ENCODE results near the gene SIRT2.
"Not testable (repeated sequence)": the region's sequence is repeated elsewhere in the genome, so short reads cannot be mapped to it uniquely, and the experiment has no call there.

The SIRT2 gene

GRCh38 chr19:38891771-38892170 is 7.6 kb downstream of the SIRT2 start:
- TF ChIP-seq, protein P1, sequence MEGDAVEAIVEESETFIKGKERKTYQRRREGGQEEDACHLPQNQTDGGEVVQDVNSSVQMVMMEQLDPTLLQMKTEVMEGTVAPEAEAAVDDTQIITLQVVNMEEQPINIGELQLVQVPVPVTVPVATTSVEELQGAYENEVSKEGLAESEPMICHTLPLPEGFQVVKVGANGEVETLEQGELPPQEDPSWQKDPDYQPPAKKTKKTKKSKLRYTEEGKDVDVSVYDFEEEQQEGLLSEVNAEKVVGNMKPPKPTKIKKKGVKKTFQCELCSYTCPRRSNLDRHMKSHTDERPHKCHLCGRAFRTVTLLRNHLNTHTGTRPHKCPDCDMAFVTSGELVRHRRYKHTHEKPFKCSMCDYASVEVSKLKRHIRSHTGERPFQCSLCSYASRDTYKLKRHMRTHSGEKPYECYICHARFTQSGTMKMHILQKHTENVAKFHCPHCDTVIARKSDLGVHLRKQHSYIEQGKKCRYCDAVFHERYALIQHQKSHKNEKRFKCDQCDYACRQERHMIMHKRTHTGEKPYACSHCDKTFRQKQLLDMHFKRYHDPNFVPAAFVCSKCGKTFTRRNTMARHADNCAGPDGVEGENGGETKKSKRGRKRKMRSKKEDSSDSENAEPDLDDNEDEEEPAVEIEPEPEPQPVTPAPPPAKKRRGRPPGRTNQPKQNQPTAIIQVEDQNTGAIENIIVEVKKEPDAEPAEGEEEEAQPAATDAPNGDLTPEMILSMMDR (IDR thresholded peaks at IDR 0.05; ENCODE audit: extremely low read depth, missing control alignments): no peak

DNA sequence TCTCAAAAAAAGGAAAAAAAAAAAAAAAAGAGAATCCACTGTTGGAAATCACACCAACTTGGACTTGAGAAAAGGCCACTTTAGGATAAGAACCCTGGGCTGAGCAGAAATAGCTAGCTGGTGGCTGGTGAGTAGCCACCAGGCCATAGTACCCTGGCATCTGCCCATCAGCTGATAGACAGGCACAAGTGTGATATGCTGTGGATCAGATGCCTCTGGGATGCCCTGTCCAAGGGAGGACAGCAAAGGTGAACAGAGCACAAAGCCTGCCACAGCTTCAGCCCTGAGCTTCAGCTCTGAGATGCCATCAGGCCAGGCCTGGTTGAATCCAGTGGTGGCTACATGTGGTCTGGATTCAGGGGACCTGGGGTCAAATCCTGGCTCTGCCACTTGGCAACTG is 8.7 kb downstream of the SIRT2 start:
- DNase-seq (ENCODE audit: low spot score): no peak
- TF ChIP-seq, protein P1 (IDR thresholded peaks at IDR 0.05; ENCODE audit: extremely low read depth, missing control alignments): no peak

More at GRCh38 chr19:38891771-38892170, 7.6 kb downstream of the SIRT2 start:
- DNase-seq (ENCODE audit: low spot score): no peak

- TF ChIP-seq, protein P1 (IDR thresholded peaks at IDR 0.05; ENCODE audit: extremely low read depth, missing control alignments): no peak
- DNase-seq (ENCODE audit: low spot score): no peak
Observed at GRCh38 chr19:38889803-38890202, 9.6 kb downstream of the SIRT2 start.

DNA sequence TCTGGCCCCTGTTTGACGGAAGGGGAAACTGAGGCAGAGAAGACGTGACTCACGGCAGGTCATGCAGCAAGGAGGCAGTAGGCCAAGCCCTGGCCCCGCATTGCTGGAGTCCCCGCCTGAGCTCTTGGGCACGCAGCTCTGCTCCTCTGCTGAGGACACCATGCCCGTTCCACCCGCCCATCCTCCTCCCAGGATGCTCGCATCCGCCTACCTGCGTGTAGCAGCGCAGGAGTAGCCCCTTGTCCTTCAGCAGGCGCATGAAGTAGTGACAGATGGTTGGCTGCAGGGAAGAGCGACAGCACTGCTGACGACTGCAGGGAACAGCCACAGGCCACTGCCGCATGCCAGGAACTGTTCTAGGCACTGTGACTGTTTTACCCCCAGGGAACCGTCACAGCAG is 10.5 kb downstream of the SIRT2 start:
- TF ChIP-seq, protein P1 (IDR thresholded peaks at IDR 0.05; ENCODE audit: extremely low read depth, missing control alignments): no peak
- DNase-seq (ENCODE audit: low spot score): no peak

DNA sequence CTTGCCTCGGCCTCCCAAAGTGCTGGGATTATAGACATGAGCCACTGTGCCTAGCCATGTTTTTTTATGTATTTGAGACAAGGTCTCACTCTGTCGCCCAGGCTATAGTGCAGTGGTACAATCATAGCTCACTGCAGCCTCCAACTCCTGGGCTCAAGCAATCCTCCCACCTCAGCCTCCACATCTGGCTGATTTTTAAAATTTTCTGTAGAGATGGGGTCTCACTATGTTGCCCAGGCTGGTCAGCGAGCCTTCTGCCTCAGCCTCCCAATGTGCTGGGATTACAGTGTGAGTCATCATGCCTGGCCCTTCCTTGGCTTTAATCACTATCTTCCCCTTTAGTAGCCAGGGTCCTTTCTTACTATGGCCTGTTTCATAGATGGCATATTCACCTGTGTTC is 14.7 kb downstream of the SIRT2 start:
- DNase-seq (ENCODE audit: low spot score): not testable (repeated sequence)

- DNase-seq (ENCODE audit: low spot score): no peak
- TF ChIP-seq, protein P1 (IDR thresholded peaks at IDR 0.05; ENCODE audit: extremely low read depth, missing control alignments): no peak
Observed at GRCh38 chr19:38883286-38883685, 16.1 kb downstream of the SIRT2 start.

DNA sequence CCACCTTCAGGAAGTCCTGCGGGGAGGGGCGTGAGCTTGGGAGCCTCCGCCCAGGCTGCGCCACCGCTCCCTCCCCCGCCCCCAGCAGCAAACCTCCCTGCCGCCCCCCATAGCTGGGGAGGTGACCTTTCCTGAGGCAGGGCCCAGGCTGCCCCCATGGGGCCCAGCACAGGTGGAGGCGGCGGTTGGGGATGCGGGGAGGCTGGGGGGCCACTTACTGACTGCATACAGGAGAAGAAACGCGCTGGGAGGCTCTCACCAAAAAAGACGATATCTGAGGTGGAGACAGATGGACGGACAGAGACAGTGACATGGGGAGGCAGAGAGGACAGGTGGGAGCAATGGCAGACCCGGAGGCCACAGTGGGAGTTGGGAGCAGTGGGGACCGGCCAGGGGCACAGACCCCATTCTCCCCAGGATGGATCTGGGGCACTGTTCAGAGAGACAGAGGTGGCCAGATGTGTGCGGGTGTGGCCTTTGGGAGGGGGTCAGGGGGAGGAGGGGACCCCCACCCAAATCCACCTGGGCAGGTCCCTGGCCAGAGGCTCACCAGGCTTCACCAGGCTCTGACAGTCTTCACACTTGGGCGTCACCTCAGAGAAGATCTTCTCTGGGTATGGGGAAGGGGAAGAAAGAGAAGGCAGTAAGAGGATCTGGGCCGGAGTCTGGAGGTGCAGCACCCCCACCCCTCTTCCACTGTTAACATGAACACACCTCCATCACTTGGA is 18.4 kb downstream of the SIRT2 start:
- no peak for DNase-seq (ENCODE audit: low spot score)
- TF ChIP-seq, protein P1 (IDR thresholded peaks at IDR 0.05; ENCODE audit: extremely low read depth, missing control alignments): no peak

All from GM20000 (cell line).